ENCODE measurements around the gene DZIP3.

Gene DZIP3

GRCh38 chr3:108589998-108590323 is 439 bp downstream of the DZIP3 start:
- intact Hi-C loops (cut with DNase I; ENCODE audit: low total_unique reads): no loop called here

GRCh38 chr3:108590460-108590859 is 938 bp downstream of the DZIP3 start:
- Histone ChIP-seq H3K27me3 (no peaks in the 10 kb centered on the region), H3K36me3 (no peaks in the 10 kb centered on the region), H3K4me3 (peak overlapping the region; percentile 68 to 72), H3K4me1 (peaks cover 0 to 14% (median 4%) of the 10 kb centered on the region in 4 donors), H3K27ac (peak overlapping the region in 1 of 2 donors; percentile 92), H3K9me3 (no peaks in the 10 kb centered on the region)
- TF ChIP-seq, protein P1, sequence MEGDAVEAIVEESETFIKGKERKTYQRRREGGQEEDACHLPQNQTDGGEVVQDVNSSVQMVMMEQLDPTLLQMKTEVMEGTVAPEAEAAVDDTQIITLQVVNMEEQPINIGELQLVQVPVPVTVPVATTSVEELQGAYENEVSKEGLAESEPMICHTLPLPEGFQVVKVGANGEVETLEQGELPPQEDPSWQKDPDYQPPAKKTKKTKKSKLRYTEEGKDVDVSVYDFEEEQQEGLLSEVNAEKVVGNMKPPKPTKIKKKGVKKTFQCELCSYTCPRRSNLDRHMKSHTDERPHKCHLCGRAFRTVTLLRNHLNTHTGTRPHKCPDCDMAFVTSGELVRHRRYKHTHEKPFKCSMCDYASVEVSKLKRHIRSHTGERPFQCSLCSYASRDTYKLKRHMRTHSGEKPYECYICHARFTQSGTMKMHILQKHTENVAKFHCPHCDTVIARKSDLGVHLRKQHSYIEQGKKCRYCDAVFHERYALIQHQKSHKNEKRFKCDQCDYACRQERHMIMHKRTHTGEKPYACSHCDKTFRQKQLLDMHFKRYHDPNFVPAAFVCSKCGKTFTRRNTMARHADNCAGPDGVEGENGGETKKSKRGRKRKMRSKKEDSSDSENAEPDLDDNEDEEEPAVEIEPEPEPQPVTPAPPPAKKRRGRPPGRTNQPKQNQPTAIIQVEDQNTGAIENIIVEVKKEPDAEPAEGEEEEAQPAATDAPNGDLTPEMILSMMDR (IDR thresholded peaks at IDR 0.05): no peak
- intact Hi-C loops (cut with DNase I; ENCODE audit: low total_unique reads): no loop called here
- no peak for DNase-seq

More at GRCh38 chr3:108589998-108590323, 439 bp downstream of the DZIP3 start:
- Histone ChIP-seq H3K4me3 (peak overlapping the region; percentile 68 to 72), H3K9me3 (no peaks in the 10 kb centered on the region), H3K4me1 (peaks cover 0 to 14% (median 4%) of the 10 kb centered on the region in 4 donors), H3K27me3 (no peaks in the 10 kb centered on the region), H3K36me3 (no peaks in the 10 kb centered on the region), H3K27ac (peak overlapping the region; percentile 90 to 92)
- DNase-seq: no peak
- TF ChIP-seq, protein P1 (IDR thresholded peaks at IDR 0.05): no peak

DNA sequence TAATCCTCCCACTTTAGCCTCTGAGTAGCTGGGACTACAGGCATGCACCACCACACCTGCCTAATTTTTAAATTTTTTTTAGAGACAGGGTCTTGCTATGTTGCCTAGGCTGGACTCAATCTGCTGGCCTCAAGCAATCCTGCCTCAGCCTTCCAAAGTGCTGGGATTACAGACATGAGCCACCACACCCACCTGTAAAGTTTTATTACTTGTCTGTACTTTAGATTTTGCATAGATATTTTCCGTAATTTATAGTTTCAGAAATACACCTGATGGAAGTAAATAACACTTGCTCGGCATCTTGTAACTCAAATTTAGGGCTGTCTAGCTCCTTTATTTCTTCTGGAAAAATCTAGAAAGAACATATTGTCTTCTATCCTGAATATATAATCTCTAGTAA is 5.8 kb downstream of the DZIP3 start:
- H3K27me3 ChIP-seq: no peaks in the 10 kb centered on the region
- no peaks in the 10 kb centered on the region for H3K9me3 ChIP-seq
- no peak overlapping the region for H3K4me3 ChIP-seq
- H3K36me3 ChIP-seq: no peaks in the 10 kb centered on the region
- DNase-seq: no peak
- TF ChIP-seq, protein P1 (IDR thresholded peaks at IDR 0.05): no peak
- peaks cover 0 to 6% (median 0%) of the 10 kb centered on the region in 4 donors for H3K4me1 ChIP-seq
- H3K27ac ChIP-seq: no peak overlapping the region
- intact Hi-C loops (cut with DNase I; ENCODE audit: low total_unique reads): no loop called here

GRCh38 chr3:108598375-108598774 is 8.9 kb downstream of the DZIP3 start:
- Histone ChIP-seq H3K36me3 (no peaks in the 10 kb centered on the region), H3K27ac (no peak overlapping the region), H3K4me1 (no peaks in the 10 kb centered on the region), H3K4me3 (no peak overlapping the region), H3K27me3 (no peaks in the 10 kb centered on the region), H3K9me3 (no peaks in the 10 kb centered on the region)
- intact Hi-C loops (cut with DNase I; ENCODE audit: low total_unique reads): no loop called here
- DNase-seq: no peak
- TF ChIP-seq, protein P1 (IDR thresholded peaks at IDR 0.05): no peak

DNA sequence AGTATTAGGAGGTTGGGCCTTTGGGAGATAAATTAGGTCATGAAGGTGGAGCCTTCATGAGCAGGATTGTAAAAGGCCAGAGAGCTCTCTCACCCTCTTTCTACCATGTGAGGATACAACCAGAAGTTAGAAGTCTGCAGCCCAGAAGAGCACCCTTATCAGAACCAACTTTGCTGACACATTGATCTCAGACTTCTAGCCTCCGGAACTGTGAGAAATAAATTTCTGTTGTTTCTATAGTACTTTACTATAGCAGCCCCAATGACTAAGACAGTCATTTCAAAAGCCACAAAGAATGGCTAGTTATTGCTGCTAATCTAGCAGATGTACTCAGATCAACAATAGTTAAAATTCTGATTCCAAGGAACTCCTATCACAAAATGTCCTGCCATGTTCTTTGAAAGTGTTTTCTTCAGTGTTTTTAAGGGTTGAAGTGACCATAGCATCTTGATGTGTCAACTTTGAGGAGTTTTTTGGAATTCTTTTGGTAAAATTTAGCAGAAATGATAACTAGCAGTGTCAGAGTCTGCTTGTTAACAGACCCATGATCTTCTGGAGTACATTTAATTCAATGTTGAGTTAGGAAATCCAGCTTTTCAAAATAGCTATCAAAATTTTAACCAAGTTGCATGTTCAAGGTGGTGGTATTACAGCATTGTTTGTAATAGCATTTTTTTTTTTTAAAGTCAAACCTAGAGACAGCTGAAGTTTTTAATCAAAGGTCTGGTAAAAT is 10.3 kb downstream of the DZIP3 start:
- Histone ChIP-seq H3K27ac (no peak overlapping the region), H3K4me1 (no peaks in the 10 kb centered on the region), H3K27me3 (no peaks in the 10 kb centered on the region), H3K9me3 (no peaks in the 10 kb centered on the region), H3K4me3 (no peak overlapping the region), H3K36me3 (no peaks in the 10 kb centered on the region)
- intact Hi-C loops (cut with DNase I; ENCODE audit: low total_unique reads): no loop called here
- DNase-seq: no peak
- TF ChIP-seq, protein P1 (IDR thresholded peaks at IDR 0.05): no peak

Measured in tibial artery (tissue), 4 donors.